ENCODE measurements around the gene HOTAIR. TPM values are rescaled to one million over a fixed set of nuclear protein-coding genes. Genes with fewer than 3 reads are reported as not detected.

Gene HOTAIR
- total RNA-seq, 2 donors from 2014 or later: 0.28 TPM; not detected in 1

GRCh38 chr12:54004063-54004840 is 29.5 kb upstream of the HOTAIR start:
- H3K27ac ChIP-seq: no peak overlapping the region
- H3K9me3 ChIP-seq: no peaks in the 10 kb centered on the region
- DNase-seq (ENCODE audit: low spot score): no peak
- H3K4me1 ChIP-seq (replicated peaks): no peaks in the 10 kb centered on the region
- 39% methylated on average over 20 of the region's 20 CpGs for WGBS
- H3K27me3 ChIP-seq (replicated peaks; ENCODE audit: insufficient read depth): peaks cover 83% of the 10 kb centered on the region
- intact Hi-C loops (cut with DNase I): no loop called here
- TF ChIP-seq POLR2A (IDR thresholded peaks at IDR 0.05): no peak
- no peak for TF ChIP-seq CTCF (IDR thresholded peaks at IDR 0.05)
- TF ChIP-seq POLR2AphosphoS5 (IDR thresholded peaks at IDR 0.05): no peak
- H3K4me3 ChIP-seq: no peak overlapping the region
- no peaks in the 10 kb centered on the region for H3K36me3 ChIP-seq

GRCh38 chr12:54003625-54004024 is 28.9 kb upstream of the HOTAIR start:
- Histone ChIP-seq H3K27me3 (replicated peaks; ENCODE audit: insufficient read depth) (peaks cover 84% of the 10 kb centered on the region), H3K36me3 (no peaks in the 10 kb centered on the region), H3K4me3 (no peak overlapping the region), H3K27ac (no peak overlapping the region), H3K4me1 (replicated peaks) (no peaks in the 10 kb centered on the region), H3K9me3 (no peaks in the 10 kb centered on the region)
- TF ChIP-seq POLR2AphosphoS5 (IDR thresholded peaks at IDR 0.05) (no peak), CTCF (IDR thresholded peaks at IDR 0.05) (no peak), POLR2A (IDR thresholded peaks at IDR 0.05) (no peak)
- WGBS: 34% methylated on average over 3 of the region's 3 CpGs
- DNase-seq (ENCODE audit: low spot score): no peak
- intact Hi-C loops (cut with DNase I): no loop called here

- Histone ChIP-seq H3K9me3 (no peaks in the 10 kb centered on the region), H3K27me3 (replicated peaks; ENCODE audit: insufficient read depth) (peaks cover 83% of the 10 kb centered on the region), H3K4me1 (replicated peaks) (no peaks in the 10 kb centered on the region), H3K4me3 (no peak overlapping the region), H3K36me3 (no peaks in the 10 kb centered on the region), H3K27ac (no peak overlapping the region)
- intact Hi-C loops (cut with DNase I): no loop called here
- WGBS: 41% methylated on average over 19 of the region's 19 CpGs
- TF ChIP-seq CTCF (IDR thresholded peaks at IDR 0.05) (no peak), POLR2A (IDR thresholded peaks at IDR 0.05) (no peak), POLR2AphosphoS5 (IDR thresholded peaks at IDR 0.05) (no peak)
- no peak for DNase-seq (ENCODE audit: low spot score)
Observed at GRCh38 chr12:54002915-54003389, 28.2 kb upstream of the HOTAIR start.

GRCh38 chr12:54002278-54002914 is 27.6 kb upstream of the HOTAIR start:
- intact Hi-C loops (cut with DNase I): no loop called here
- Histone ChIP-seq H3K4me3 (no peak overlapping the region), H3K36me3 (no peaks in the 10 kb centered on the region), H3K4me1 (replicated peaks) (no peaks in the 10 kb centered on the region), H3K27me3 (replicated peaks; ENCODE audit: insufficient read depth) (peaks cover 86% of the 10 kb centered on the region), H3K9me3 (no peaks in the 10 kb centered on the region), H3K27ac (no peak overlapping the region)
- 24% methylated on average over 19 of the region's 19 CpGs for WGBS
- no peak for TF ChIP-seq POLR2AphosphoS5 (IDR thresholded peaks at IDR 0.05)
- no peak for TF ChIP-seq CTCF (IDR thresholded peaks at IDR 0.05)
- no peak for TF ChIP-seq POLR2A (IDR thresholded peaks at IDR 0.05)
- DNase-seq (ENCODE audit: low spot score): no peak
